ENCODE results near the gene RNU1-3. TPM values are rescaled to one million over a fixed set of nuclear protein-coding genes. Genes with fewer than 3 reads are reported as not detected.
"Not testable (repeated sequence)": the region's sequence is repeated elsewhere in the genome, so short reads cannot be mapped to it uniquely, and the experiment has no call there.

The RNU1-3 gene
- total RNA-seq, 3 donors from 2014 or later (not counting 1 experiment from before 2014, with no cell fraction given), result 2,937 to 3,261 (median 3,038) TPM

DNA sequence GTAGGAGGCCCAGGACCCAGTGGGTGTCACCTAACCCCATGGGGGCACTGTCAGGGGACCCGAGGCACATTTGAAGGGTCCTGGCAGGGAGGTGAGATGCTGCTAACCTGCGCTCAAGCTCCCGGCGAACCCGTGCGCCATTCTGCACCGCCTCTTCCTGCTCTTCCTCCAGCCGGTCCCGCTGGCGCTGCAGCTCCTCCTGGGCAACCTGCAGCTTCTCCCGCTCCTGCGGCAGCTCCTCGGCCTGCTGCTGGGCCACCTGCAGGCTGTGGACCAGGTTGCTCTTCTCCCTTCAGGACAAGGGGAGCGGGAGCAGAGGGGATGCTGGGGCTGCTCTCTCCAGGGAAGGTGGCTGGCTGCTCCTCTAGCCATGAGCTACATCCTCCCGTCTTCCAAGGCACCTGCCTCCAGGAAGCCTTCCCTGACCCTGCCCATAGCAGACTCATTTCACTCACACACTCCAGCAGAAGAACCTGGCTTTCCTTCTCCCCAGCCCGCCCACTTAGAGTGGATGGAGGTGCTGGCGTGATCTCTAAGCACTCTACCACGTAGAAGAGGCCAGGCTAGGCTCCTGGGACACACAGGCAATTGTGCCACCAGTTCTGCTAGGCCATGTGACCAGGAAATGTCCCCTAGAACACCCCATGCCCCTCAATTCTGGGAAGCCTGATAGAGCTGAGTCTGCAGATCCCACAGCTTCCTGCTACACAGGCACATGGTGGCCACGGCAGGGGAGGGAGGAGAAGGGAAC, 38.2 kb downstream of the RNU1-3 start:
- H3K4me3 Mint-ChIP-seq, result no peak overlapping the region
- peaks cover 2% of the 10 kb centered on the region for H3K36me3 Mint-ChIP-seq
- DNase-seq, result peak in 1 of 2 donors; percentile 28

DNA sequence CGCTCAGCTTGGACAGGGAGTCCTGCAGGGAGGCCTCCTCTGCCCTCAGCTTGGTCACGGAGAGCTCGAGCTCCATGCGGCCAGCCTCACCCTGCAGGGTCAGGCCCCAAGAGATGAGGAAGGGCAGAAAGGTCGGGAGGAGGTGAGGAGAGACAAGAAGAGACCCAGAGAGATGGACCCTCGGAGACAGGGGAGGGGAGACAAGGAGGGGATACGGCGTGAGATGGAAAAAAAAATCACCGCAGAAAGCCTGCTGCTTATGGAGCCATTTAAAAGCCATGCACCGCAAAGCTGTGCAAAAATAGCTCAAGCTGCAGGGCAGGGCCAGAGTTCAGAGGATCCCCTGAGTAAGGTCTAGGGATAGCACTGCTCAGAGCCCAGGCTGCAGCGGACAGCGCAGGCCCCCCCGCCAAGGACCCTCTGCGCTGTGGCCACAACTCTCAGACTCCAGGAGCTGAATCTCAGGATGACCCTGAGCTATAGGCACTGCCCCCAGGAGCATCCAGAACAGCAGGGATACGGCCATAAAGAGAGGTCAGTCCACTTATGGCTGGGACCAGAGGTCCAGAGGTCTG, 40.3 kb downstream of the RNU1-3 start:
- H3K9me3 ChIP-seq (ENCODE audit: control insufficient read depth, insufficient read depth, low read length); H3K4me3 Mint-ChIP-seq; ATAC-seq; H3K4me3 ChIP-seq (ENCODE audit: low read length); H3K27me3 ChIP-seq (ENCODE audit: control insufficient read depth, insufficient read depth, low read length); intact Hi-C loops (cut with micrococcal nuclease); H3K27me3 Mint-ChIP-seq (ENCODE audit: low read depth in 2 of 2); H3K4me1 ChIP-seq (ENCODE audit: control insufficient read depth, insufficient read depth, low read length); H3K36me3 Mint-ChIP-seq; H3K27ac ChIP-seq (ENCODE audit: low read length); H3K9me3 Mint-ChIP-seq: not testable (repeated sequence)
- H3K27ac Mint-ChIP-seq, result peak overlapping the region in 1 of 2 donors; percentile 3
- DNase-seq, result peak in 1 of 2 donors; percentile 28
- 91% methylated on average over 15 of the region's 15 CpGs for whole genome bisulfite sequencing (ENCODE audit: insufficient coverage)
- H3K36me3 ChIP-seq (ENCODE audit: control insufficient read depth, insufficient read depth, low read length), result peaks cover 84% of the 10 kb centered on the region
- peaks cover 0 to 22% of the 10 kb centered on the region in 2 donors for H3K4me1 Mint-ChIP-seq

More for the DNA sequence above, 38.2 kb downstream of the RNU1-3 start:
- 95% methylated on average over 19 of the region's 19 CpGs for WGBS (ENCODE audit: insufficient coverage)
- Histone ChIP-seq H3K4me1 (ENCODE audit: control insufficient read depth, insufficient read depth, low read length) (no peaks in the 10 kb centered on the region), H3K27me3 (ENCODE audit: control insufficient read depth, insufficient read depth, low read length) (no peaks in the 10 kb centered on the region), H3K9me3 (ENCODE audit: control insufficient read depth, insufficient read depth, low read length) (no peaks in the 10 kb centered on the region), H3K36me3 (ENCODE audit: control insufficient read depth, insufficient read depth, low read length) (peaks cover 85% of the 10 kb centered on the region), H3K27ac (ENCODE audit: low read length) (no peak overlapping the region), H3K4me3 (ENCODE audit: low read length) (no peak overlapping the region)
- intact Hi-C loops (cut with micrococcal nuclease), result no loop called here
- ATAC-seq, result no peak
- H3K9me3 Mint-ChIP-seq, result no peaks in the 10 kb centered on the region
- H3K27me3 Mint-ChIP-seq (ENCODE audit: low read depth in 2 of 2), result no peaks in the 10 kb centered on the region
- H3K4me1 Mint-ChIP-seq, result peaks cover 0 to 22% of the 10 kb centered on the region in 2 donors
- peak overlapping the region in 1 of 2 donors; percentile 48 for H3K27ac Mint-ChIP-seq
- TF ChIP-seq, protein P1, sequence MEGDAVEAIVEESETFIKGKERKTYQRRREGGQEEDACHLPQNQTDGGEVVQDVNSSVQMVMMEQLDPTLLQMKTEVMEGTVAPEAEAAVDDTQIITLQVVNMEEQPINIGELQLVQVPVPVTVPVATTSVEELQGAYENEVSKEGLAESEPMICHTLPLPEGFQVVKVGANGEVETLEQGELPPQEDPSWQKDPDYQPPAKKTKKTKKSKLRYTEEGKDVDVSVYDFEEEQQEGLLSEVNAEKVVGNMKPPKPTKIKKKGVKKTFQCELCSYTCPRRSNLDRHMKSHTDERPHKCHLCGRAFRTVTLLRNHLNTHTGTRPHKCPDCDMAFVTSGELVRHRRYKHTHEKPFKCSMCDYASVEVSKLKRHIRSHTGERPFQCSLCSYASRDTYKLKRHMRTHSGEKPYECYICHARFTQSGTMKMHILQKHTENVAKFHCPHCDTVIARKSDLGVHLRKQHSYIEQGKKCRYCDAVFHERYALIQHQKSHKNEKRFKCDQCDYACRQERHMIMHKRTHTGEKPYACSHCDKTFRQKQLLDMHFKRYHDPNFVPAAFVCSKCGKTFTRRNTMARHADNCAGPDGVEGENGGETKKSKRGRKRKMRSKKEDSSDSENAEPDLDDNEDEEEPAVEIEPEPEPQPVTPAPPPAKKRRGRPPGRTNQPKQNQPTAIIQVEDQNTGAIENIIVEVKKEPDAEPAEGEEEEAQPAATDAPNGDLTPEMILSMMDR (IDR thresholded peaks at IDR 0.05), result no peak

DNA sequence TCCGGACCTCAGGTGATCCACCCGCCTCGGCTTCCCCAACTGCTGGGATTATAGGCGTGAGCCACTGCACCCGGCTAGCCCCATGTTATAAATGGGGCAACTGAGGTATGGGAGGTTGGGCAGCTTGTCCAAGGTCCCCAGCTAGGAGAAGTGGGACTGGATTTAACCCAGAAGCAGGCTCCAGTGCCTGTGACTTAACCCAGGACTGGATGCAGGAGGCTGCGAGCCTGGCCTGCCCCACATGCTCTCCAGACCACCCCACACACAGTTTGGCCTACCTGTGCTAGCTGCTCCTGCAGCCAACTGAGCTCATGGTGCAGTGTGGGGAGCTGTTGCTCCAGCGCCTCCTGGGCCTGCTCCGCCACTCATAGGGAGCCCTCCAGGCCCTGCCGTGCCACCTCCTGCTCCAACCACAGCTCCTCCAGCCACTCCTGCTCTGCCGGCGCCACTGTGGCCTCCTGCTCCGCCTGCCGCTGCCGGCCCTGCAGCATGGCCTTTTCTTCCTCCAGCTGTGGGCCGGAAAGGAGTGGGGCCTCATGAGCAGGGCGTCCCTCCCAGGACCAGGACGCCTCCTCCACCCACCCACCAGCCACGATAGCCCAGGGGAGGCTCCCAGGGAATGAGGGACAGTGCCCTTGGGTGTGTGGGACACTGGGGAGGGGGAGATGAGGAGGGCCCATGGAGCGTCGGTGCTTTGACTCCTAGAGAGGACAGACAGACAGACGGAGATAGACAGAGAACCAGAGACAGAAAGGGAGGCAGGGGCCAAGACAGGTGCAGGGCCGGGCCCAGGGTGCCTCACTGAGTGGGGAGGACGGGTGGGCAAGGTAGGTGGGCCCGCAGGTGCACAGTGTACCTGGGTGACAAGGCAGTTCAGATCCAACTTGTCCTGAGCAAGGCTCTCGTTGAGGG, 41.0 kb downstream of the RNU1-3 start:
- no peak overlapping the region for H3K27ac ChIP-seq (ENCODE audit: low read length)
- Mint-ChIP-seq H3K27me3 (ENCODE audit: low read depth in 2 of 2) (no peaks in the 10 kb centered on the region), H3K9me3 (no peaks in the 10 kb centered on the region), H3K4me1 (peaks cover 0 to 22% of the 10 kb centered on the region in 2 donors), H3K27ac (peak overlapping the region in 1 of 2 donors; percentile 3), H3K36me3 (no peaks in the 10 kb centered on the region), H3K4me3 (no peak overlapping the region)
- H3K36me3 ChIP-seq (ENCODE audit: control insufficient read depth, insufficient read depth, low read length), result peaks cover 80% of the 10 kb centered on the region
- TF ChIP-seq, protein P1 (IDR thresholded peaks at IDR 0.05), result no peak
- intact Hi-C loops (cut with micrococcal nuclease), result loop anchor here (1.0 to 2.0 kb wide), 2 partner anchors 10 to 15 kb away; no protein-coding TSS in a partner anchor
- peak in 1 of 2 donors; percentile 28 for DNase-seq
- 94% methylated on average over 25 of the region's 25 CpGs for WGBS (ENCODE audit: insufficient coverage)
- H3K4me1 ChIP-seq (ENCODE audit: control insufficient read depth, insufficient read depth, low read length), result no peaks in the 10 kb centered on the region
- H3K9me3 ChIP-seq (ENCODE audit: control insufficient read depth, insufficient read depth, low read length), result no peaks in the 10 kb centered on the region
- H3K4me3 ChIP-seq (ENCODE audit: low read length), result no peak overlapping the region
- H3K27me3 ChIP-seq (ENCODE audit: control insufficient read depth, insufficient read depth, low read length), result no peaks in the 10 kb centered on the region
- ATAC-seq, result no peak

DNA sequence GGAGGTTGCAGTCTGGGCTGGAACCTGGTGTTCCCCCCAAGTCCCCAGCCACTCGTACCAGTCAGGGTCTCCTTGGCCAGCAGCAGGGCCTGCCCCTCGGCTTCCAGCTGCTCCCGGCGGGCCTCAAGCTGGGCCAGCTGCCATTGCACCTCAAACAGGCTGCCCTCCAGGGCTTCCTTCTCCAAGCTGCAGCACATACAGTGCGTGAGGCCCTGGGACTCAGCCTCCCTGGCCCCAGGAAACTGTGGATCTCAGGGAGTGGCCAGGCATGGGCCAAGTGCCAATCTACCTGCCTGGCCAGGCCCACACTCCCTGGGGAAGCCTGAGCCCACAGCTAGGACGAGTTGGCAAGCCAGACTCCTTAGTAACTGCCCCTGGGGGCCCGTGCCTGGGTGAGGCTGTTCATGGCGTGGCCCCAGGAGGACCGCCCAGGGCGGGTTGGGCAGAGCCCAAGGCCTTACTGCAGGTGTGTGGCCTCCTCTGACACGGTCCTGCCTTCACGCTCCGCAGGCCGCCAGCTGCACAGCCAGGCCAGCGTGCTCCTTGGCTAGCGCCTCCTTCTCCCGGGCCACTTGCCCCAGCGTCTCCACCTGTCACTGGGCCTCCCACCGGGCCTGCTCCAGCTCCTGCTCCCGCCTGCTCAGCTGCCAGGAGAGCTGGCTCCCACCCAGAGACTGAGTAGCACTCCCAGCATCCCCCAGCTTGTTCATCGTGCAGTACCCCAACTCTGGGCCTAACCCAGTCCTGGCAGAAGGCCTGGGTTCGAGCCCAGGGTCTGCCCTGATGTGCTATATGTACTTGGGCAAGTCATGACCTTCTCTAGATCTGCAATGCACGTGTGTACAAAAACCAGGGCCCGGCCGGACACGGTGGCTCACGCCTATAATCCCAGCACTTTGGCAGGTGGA, 42.7 kb downstream of the RNU1-3 start:
- peak in 1 of 3 donors; percentile 15 for ATAC-seq
- intact Hi-C loops (cut with micrococcal nuclease), result loop anchor here (2.0 kb wide), 2 partner anchors 13 to 327 kb away; no protein-coding TSS in a partner anchor
- not testable (repeated sequence) for H3K36me3 Mint-ChIP-seq; H3K4me3 Mint-ChIP-seq; H3K9me3 Mint-ChIP-seq; H3K27me3 Mint-ChIP-seq (ENCODE audit: low read depth in 2 of 2); H3K27me3 ChIP-seq (ENCODE audit: control insufficient read depth, insufficient read depth, low read length); H3K4me3 ChIP-seq (ENCODE audit: low read length); H3K27ac ChIP-seq (ENCODE audit: low read length); H3K9me3 ChIP-seq (ENCODE audit: control insufficient read depth, insufficient read depth, low read length); H3K4me1 ChIP-seq (ENCODE audit: control insufficient read depth, insufficient read depth, low read length); H3K27ac Mint-ChIP-seq
- peaks cover 71% of the 10 kb centered on the region for H3K36me3 ChIP-seq (ENCODE audit: control insufficient read depth, insufficient read depth, low read length)
- 92% methylated on average over 27 of the region's 27 CpGs for WGBS (ENCODE audit: insufficient coverage)
- peaks cover 0 to 12% of the 10 kb centered on the region in 2 donors for H3K4me1 Mint-ChIP-seq
- DNase-seq, result peak; percentile 28 to 29

DNA sequence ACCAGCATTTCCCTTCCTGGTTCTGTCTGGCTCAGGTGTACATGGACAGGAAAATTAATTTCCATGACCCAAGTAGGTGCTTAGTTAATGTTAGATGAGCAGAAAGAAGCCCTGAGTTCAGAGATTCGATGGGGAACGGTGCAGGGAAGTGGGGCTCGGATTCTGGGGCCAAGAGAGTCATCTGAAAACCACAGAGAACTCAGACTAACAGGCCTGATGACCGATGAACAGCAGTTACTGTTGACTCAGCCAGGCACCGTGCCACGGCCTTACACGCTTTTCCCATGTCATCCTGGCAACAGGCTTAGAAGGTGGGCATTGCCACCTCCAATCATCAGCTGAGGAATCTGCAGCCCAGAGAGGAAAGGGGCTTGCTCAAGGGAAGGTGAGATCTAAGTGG, 43.4 kb downstream of the RNU1-3 start:
- H3K27ac Mint-ChIP-seq; H3K27me3 ChIP-seq (ENCODE audit: control insufficient read depth, insufficient read depth, low read length); H3K9me3 Mint-ChIP-seq; H3K4me1 Mint-ChIP-seq; H3K27ac ChIP-seq (ENCODE audit: low read length); ATAC-seq; H3K27me3 Mint-ChIP-seq (ENCODE audit: low read depth in 2 of 2); H3K9me3 ChIP-seq (ENCODE audit: control insufficient read depth, insufficient read depth, low read length); H3K4me1 ChIP-seq (ENCODE audit: control insufficient read depth, insufficient read depth, low read length); H3K4me3 ChIP-seq (ENCODE audit: low read length); H3K4me3 Mint-ChIP-seq; H3K36me3 Mint-ChIP-seq; DNase-seq: not testable (repeated sequence)
- intact Hi-C loops (cut with micrococcal nuclease), result loop anchor here (2.0 kb wide), 1 partner anchor 327 kb away; no protein-coding TSS in a partner anchor
- peaks cover 69% of the 10 kb centered on the region for H3K36me3 ChIP-seq (ENCODE audit: control insufficient read depth, insufficient read depth, low read length)
- 94% methylated on average over 7 of the region's 7 CpGs for WGBS (ENCODE audit: insufficient coverage)
